ENCODE data around the gene PTPRJ. TPM values are rescaled to one million over a fixed set of nuclear protein-coding genes. Genes with fewer than 3 reads are reported as not detected.

PTPRJ gene
- total RNA-seq, 1 donor from 2014 or later: 1.6 TPM

DNA sequence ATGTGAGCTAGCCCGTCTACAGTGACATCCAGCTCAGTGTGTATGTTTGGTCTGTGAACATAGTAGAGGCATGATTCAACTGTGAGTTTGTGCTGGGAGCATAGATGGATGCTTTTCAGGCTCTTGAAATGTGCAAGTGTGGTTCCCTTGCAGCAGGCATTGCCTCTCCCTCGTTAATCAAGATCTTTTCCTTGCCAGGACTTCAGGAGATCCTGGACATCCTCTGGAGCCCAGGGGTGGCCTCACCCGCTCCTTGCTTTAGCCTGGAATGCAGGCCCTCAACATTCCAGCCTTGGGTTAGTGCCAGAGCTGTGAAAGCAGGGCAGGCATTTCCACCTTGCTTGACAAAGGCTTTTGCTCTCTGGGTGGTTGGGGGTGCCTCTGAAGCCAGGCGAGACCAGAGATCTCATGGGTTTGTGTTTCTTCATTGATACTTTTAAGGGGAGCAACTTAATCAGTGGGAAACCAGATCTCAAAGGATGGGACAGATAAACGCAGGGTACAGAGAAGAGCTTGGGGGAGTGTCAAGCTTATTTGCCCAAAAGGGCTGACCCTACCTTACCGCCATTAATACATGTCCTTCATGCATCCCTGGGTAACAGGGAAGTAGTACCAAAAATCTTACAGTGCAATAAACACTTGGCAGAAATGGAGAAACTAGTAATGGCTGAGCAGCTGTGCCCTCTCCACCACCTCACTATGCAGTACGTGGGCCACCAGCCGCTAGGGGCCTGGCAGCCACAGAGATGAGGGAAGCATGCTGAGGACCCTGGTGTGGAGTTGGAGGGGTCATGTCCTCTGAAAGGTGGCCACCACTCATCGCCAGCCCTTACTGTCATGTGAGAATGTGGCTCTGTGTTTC, 72.1 kb downstream of the PTPRJ start:
- Histone ChIP-seq H3K27me3 (ENCODE audit: control insufficient read depth, insufficient read depth, low read length) (no peaks in the 10 kb centered on the region), H3K4me3 (ENCODE audit: low read depth, low read length) (no peak overlapping the region), H3K36me3 (ENCODE audit: control insufficient read depth, insufficient read depth, low read length) (no peaks in the 10 kb centered on the region)
- TF ChIP-seq, protein P1, sequence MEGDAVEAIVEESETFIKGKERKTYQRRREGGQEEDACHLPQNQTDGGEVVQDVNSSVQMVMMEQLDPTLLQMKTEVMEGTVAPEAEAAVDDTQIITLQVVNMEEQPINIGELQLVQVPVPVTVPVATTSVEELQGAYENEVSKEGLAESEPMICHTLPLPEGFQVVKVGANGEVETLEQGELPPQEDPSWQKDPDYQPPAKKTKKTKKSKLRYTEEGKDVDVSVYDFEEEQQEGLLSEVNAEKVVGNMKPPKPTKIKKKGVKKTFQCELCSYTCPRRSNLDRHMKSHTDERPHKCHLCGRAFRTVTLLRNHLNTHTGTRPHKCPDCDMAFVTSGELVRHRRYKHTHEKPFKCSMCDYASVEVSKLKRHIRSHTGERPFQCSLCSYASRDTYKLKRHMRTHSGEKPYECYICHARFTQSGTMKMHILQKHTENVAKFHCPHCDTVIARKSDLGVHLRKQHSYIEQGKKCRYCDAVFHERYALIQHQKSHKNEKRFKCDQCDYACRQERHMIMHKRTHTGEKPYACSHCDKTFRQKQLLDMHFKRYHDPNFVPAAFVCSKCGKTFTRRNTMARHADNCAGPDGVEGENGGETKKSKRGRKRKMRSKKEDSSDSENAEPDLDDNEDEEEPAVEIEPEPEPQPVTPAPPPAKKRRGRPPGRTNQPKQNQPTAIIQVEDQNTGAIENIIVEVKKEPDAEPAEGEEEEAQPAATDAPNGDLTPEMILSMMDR (IDR thresholded peaks at IDR 0.05; ENCODE audit: insufficient read depth, low read length, severe bottlenecking): no peak
- FAIRE-seq (no peak), DNase-seq (ENCODE audit: low read depth) (peak; percentile 67)

DNA sequence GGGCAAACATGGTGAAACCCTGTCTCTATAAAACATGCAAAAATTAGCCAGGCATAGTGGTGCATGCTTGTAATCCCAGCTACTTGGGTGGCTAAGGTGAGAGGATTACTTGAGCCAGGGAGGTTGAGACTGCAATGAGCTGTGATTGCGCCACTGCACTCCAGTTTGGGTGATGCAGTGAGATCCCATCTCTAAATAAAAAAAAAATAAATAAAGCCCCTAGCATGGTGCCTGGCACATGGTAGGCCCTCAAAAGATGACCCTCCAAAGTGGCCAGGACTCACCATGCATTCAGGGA, 74.6 kb downstream of the PTPRJ start:
- DNase-seq (ENCODE audit: low read depth) (no peak), FAIRE-seq (no peak)
- TF ChIP-seq, protein P1 (IDR thresholded peaks at IDR 0.05; ENCODE audit: insufficient read depth, low read length, severe bottlenecking): no peak
- Histone ChIP-seq H3K27me3 (ENCODE audit: control insufficient read depth, insufficient read depth, low read length) (no peaks in the 10 kb centered on the region), H3K36me3 (ENCODE audit: control insufficient read depth, insufficient read depth, low read length) (no peaks in the 10 kb centered on the region), H3K4me3 (ENCODE audit: low read depth, low read length) (no peak overlapping the region)

DNA sequence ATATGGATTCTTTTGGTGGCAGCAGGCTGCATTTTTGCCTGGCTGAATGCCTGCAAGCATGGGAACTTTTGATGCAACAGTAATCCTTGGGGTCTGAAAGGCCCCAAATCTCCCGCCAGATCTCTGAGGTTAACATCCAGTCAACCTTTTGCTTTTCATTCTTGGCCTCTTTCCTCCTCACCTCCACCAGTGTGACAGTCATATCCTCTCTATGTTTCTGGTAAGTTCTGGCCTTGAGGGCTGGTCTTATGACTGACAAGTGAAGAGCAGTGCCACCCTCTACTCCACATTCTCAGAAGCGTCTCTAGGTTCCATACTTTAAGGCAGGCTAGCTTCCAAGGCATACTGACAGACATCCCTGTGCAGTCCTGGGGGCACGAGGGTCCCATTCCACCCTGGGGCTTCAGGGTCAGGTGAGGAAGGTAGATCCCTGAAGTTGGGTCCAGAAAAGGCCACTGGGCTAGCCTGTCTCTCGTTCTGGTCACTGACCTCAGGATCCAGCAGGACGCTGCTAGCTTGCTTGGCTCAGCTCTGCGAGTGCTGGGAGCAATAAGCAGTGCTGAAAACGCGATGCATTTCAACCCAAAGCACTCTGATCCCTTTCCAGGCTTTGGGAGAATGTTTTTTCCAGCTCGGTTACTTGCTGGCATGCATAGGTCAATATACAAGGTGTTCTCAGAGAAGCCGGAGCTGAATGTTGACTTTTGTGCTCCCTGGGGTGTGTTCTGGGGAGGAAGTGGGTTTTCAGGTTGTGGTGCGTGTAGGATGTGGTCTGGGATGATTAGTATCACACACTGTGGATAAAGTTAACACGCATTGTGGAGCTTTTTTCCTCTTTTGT, 75.2 kb downstream of the PTPRJ start:
- Histone ChIP-seq H3K36me3 (ENCODE audit: control insufficient read depth, insufficient read depth, low read length) (no peaks in the 10 kb centered on the region), H3K27me3 (ENCODE audit: control insufficient read depth, insufficient read depth, low read length) (no peaks in the 10 kb centered on the region), H3K4me3 (ENCODE audit: low read depth, low read length) (no peak overlapping the region)
- TF ChIP-seq, protein P1 (IDR thresholded peaks at IDR 0.05; ENCODE audit: insufficient read depth, low read length, severe bottlenecking): no peak
- DNase-seq (ENCODE audit: low read depth) (peak; percentile 51), FAIRE-seq (no peak)

DNA sequence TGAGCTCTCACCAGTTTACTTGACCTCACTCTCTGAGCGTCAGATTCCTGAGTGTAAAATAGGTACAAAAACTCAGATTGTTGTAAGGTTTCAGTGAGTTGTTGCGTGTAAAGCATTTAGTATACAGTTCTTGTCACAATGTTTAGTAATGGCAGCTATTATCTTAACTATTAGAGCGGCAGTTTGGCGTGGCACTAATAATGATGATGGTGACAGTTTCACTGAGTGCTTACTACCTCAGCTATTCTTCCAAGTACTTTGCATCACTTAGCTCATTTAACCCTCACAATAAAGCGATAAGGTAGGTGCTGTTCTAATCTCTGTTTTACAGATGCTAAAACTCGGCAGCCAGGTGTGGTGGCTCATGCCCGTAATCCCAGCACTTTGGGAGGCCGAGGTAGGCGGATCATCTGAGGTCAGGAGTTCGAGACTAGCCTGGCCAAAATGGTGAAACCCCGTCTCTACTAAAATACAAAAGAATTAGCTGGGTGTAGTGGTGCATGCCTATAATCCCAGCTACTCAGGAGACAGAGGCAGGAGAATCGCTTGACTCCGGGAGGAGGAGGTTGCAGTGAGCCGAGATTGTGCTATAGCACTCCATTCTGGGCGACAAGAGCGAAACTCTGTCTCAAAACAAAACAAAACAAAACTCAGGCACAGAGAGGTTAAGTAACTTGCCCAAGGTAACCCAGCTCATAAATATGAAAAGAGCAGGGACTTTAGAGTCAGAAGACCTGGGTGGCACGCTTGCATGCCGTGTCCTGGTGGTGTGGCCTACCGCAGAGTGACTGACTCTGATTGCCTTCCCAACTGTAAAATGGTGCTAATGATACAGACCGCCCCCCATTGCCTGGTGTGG, 76.2 kb downstream of the PTPRJ start:
- TF ChIP-seq, protein P1 (IDR thresholded peaks at IDR 0.05; ENCODE audit: insufficient read depth, low read length, severe bottlenecking): no peak
- Histone ChIP-seq H3K36me3 (ENCODE audit: control insufficient read depth, insufficient read depth, low read length) (no peaks in the 10 kb centered on the region), H3K27me3 (ENCODE audit: control insufficient read depth, insufficient read depth, low read length) (no peaks in the 10 kb centered on the region), H3K4me3 (ENCODE audit: low read depth, low read length) (no peak overlapping the region)
- FAIRE-seq (no peak), DNase-seq (ENCODE audit: low read depth) (no peak)

DNA sequence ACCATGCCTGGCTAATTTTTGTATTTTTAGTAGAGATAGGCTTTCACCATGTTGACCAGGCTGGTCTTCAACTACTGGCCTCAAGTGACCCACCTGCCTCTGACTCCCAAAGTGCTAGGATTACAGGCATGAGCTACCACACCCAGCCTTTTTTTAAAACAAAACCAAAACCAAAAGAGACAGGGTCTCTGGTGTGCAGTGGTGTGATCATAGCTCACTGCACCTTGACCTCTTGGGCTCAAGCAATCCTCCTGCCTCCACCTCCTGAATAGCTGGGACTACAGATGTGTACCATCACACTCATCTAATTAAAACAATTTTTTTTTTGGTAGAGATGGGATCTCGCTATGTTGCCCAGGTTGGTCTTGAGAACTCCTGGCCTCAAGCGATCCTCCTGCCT, 77.7 kb downstream of the PTPRJ start:
- DNase-seq (ENCODE audit: low read depth) (no peak), FAIRE-seq (no peak)
- TF ChIP-seq, protein P1 (IDR thresholded peaks at IDR 0.05; ENCODE audit: insufficient read depth, low read length, severe bottlenecking): no peak
- H3K4me3 ChIP-seq (ENCODE audit: low read depth, low read length): no peak overlapping the region
- H3K27me3 ChIP-seq (ENCODE audit: control insufficient read depth, insufficient read depth, low read length): no peaks in the 10 kb centered on the region
- H3K36me3 ChIP-seq (ENCODE audit: control insufficient read depth, insufficient read depth, low read length): no peaks in the 10 kb centered on the region

Data from bronchial epithelial cell (primary cell).